Neutrophil (primary cell): ENCODE results near the gene AMDHD2.
"Not testable (repeated sequence)": the region's sequence is repeated elsewhere in the genome, so short reads cannot be mapped to it uniquely, and the experiment has no call there.

Experiments used
- H3K27ac ChIP-seq: fragments of 200-600 bp; sonication (generic); 2 replicates; pipeline ENCODE4 v1.5.1; 2016; ENCODE audit warnings: mild to moderate bottlenecking, moderate library complexity
- H3K27me3 ChIP-seq: fragments of 200-600 bp; sonication (generic); 2 replicates; pipeline ENCODE4 v1.6.0; 2016; ENCODE audit warnings: mild to moderate bottlenecking
- H3K36me3 ChIP-seq: fragments of 200-600 bp; sonication (generic); 2 replicates; pipeline ENCODE4 v1.5.1; 2017
- H3K4me1 ChIP-seq, 2 experiments: fragments of 200-600 bp in 1 of 2; sonication (generic) in 1 of 2; 1 replicate in 1 of 2; 2 replicates in 1 of 2; pipeline versions ENCODE4 v1.5.1 to v1.6.1; 2013 to 2016; ENCODE audit warnings: low read depth in 1 of 2, low read length in 1 of 2, mild to moderate bottlenecking in 1 of 2, moderate library complexity in 1 of 2; ENCODE audit not compliant: control insufficient read depth in 1 of 2, insufficient read depth in 1 of 2
- H3K4me3 ChIP-seq, 2 experiments: fragments of 200-600 bp in 1 of 2; sonication (generic) in 1 of 2; 1 replicate in 1 of 2; 2 replicates in 1 of 2; pipeline ENCODE4 v1.5.1; 2013 to 2016; ENCODE audit warnings: low read depth in 1 of 2, low read length in 1 of 2, mild to moderate bottlenecking in 1 of 2, moderate library complexity in 1 of 2
- H3K9me3 ChIP-seq: fragments of 200-600 bp; sonication (generic); 2 replicates; pipeline ENCODE4 v1.5.1; 2016
- CTCF ChIP-seq: fragments of 200-600 bp; sonication (generic); IDR thresholded peaks from 2 replicates; pipeline ENCODE4 v1.5.1; 2016; ENCODE audit warnings: antibody characterized with exemption

The AMDHD2 gene

GRCh38 chr16:2557150-2557549 lies 37.0 kb downstream of the AMDHD2 start:
- H3K27ac ChIP-seq, H3K4me1 ChIP-seq, H3K27me3 ChIP-seq, H3K36me3 ChIP-seq, H3K4me3 ChIP-seq, H3K9me3 ChIP-seq: not testable (repeated sequence)

- H3K27ac ChIP-seq, result peak overlapping the region; percentile 69
- H3K27me3 ChIP-seq, H3K36me3 ChIP-seq, H3K4me1 ChIP-seq, H3K9me3 ChIP-seq, H3K4me3 ChIP-seq: not testable (repeated sequence)
Observed at GRCh38 chr16:2560131-2560797, 40.1 kb downstream of the AMDHD2 start.

GRCh38 chr16:2560798-2561133 lies 40.6 kb downstream of the AMDHD2 start:
- TF ChIP-seq CTCF, result peak; percentile 63
- not testable (repeated sequence) for H3K36me3 ChIP-seq, H3K9me3 ChIP-seq, H3K4me3 ChIP-seq, H3K4me1 ChIP-seq, H3K27me3 ChIP-seq
- peak overlapping the region; percentile 56 for H3K27ac ChIP-seq

GRCh38 chr16:2567506-2567905 lies 47.3 kb downstream of the AMDHD2 start:
- H3K36me3 ChIP-seq, H3K27ac ChIP-seq, H3K27me3 ChIP-seq, H3K9me3 ChIP-seq, H3K4me1 ChIP-seq, H3K4me3 ChIP-seq: not testable (repeated sequence)

GRCh38 chr16:2568573-2568972 lies 48.4 kb downstream of the AMDHD2 start:
- not testable (repeated sequence) for H3K27ac ChIP-seq, H3K27me3 ChIP-seq, H3K4me1 ChIP-seq, H3K9me3 ChIP-seq, H3K36me3 ChIP-seq, H3K4me3 ChIP-seq

- not testable (repeated sequence) for H3K4me1 ChIP-seq, H3K9me3 ChIP-seq, H3K27me3 ChIP-seq, H3K27ac ChIP-seq, H3K4me3 ChIP-seq, H3K36me3 ChIP-seq
Observed at GRCh38 chr16:2572704-2573103, 52.5 kb downstream of the AMDHD2 start.

- H3K36me3 ChIP-seq, H3K27me3 ChIP-seq, H3K27ac ChIP-seq, H3K4me3 ChIP-seq, H3K4me1 ChIP-seq, H3K9me3 ChIP-seq: not testable (repeated sequence)
Observed at GRCh38 chr16:2575839-2576238, 55.7 kb downstream of the AMDHD2 start.

GRCh38 chr16:2577044-2577443 lies 56.9 kb downstream of the AMDHD2 start:
- H3K4me1 ChIP-seq, H3K27me3 ChIP-seq, H3K4me3 ChIP-seq, H3K9me3 ChIP-seq, H3K36me3 ChIP-seq, H3K27ac ChIP-seq: not testable (repeated sequence)

- not testable (repeated sequence) for H3K4me3 ChIP-seq, H3K27ac ChIP-seq, H3K9me3 ChIP-seq, H3K27me3 ChIP-seq, H3K36me3 ChIP-seq, H3K4me1 ChIP-seq
Observed at GRCh38 chr16:2578905-2579304, 58.7 kb downstream of the AMDHD2 start.

GRCh38 chr16:2580143-2580542 lies 60.0 kb downstream of the AMDHD2 start:
- H3K9me3 ChIP-seq, H3K4me1 ChIP-seq, H3K27me3 ChIP-seq, H3K4me3 ChIP-seq, H3K27ac ChIP-seq: not testable (repeated sequence)
- peaks cover 12% of the 10 kb centered on the region for H3K36me3 ChIP-seq

GRCh38 chr16:2580818-2581217 lies 60.6 kb downstream of the AMDHD2 start:
- not testable (repeated sequence) for H3K9me3 ChIP-seq, H3K4me1 ChIP-seq, H3K27ac ChIP-seq, H3K4me3 ChIP-seq, H3K27me3 ChIP-seq
- H3K36me3 ChIP-seq, result peaks cover 18% of the 10 kb centered on the region
